ENCODE data around the gene CERS2.

CERS2 gene

DNA sequence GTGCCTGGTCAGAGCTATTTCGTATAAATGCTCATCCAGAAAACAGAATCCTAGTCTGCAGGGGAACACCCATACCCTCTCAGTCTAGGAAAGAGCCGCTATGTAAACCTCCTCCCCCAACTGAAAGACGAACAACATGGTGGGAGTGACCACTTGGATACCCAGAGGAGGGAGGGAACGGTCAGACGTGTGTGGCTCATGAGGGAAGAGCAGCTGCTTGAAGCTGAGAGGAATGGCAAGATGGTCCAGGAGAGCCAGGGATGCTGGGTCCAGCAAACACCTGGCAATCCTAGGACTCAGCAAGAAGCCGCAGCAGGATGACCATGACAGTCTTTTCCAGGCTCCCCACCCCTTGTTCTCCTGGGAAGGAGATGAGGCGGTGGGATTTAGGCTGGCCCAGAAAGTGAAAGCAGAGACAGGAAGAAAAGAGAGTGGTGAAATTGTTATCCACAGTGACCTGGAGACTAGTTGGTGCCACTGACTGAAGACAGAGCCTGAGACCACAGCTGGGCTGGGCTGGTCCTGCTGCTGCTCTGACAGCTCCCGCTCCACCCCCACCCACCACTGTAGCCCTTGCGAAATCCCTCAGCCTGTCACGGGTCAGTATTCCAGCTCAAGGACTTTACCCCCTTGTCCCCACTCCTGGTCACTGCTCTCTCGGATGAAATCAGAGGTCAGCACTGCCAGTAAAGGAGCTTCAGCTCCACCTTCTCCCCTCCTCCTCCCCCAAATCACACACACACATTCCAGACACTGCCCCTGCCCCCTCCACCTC, 3.6 kb downstream of the CERS2 start:
- peaks cover 23% of the 10 kb centered on the region for H3K4me1 ChIP-seq (ENCODE audit: control insufficient read depth, insufficient read depth, low read length, poor library complexity, severe bottlenecking)
- H3K36me3 ChIP-seq (ENCODE audit: control insufficient read depth, insufficient read depth, low read length): peaks cover 29% of the 10 kb centered on the region
- no peak for DNase-seq
- no peak overlapping the region for H3K4me3 ChIP-seq (ENCODE audit: insufficient read depth, low read depth, low read length, poor library complexity, severe bottlenecking)
- no peaks in the 10 kb centered on the region for H3K27me3 ChIP-seq (replicated peaks; ENCODE audit: control insufficient read depth, insufficient read depth, low read length, poor library complexity, severe bottlenecking)
- H3K9me3 ChIP-seq (ENCODE audit: control insufficient read depth, low read length): no peaks in the 10 kb centered on the region
- H3K27ac ChIP-seq (ENCODE audit: insufficient read depth, low read length, poor library complexity, severe bottlenecking): no peak overlapping the region

DNA sequence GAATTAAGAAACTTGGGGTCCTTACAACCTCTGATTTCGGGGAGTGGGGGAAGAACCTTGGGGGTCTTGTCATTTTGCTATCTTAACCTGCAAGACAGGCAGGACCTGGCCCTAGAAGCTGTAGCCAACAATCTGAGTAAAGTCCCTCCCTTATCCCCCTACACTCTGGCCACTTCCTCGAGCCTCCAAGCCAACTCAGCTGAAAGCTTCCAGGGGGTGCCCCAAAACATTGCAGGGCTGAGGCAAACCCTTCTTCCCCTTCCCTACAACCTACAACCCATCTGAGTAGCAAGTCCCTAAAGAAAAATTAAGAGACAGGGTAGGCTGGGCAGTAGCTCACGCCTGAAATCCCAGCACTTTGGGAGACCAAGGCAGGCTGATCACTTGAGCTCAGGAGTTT, 5.0 kb downstream of the CERS2 start:
- H3K4me1 ChIP-seq (ENCODE audit: control insufficient read depth, insufficient read depth, low read length, poor library complexity, severe bottlenecking): peaks cover 17% of the 10 kb centered on the region
- no peak for DNase-seq
- peaks cover 42% of the 10 kb centered on the region for H3K36me3 ChIP-seq (ENCODE audit: control insufficient read depth, insufficient read depth, low read length)
- no peaks in the 10 kb centered on the region for H3K9me3 ChIP-seq (ENCODE audit: control insufficient read depth, low read length)
- H3K4me3 ChIP-seq (ENCODE audit: insufficient read depth, low read depth, low read length, poor library complexity, severe bottlenecking): no peak overlapping the region
- no peaks in the 10 kb centered on the region for H3K27me3 ChIP-seq (replicated peaks; ENCODE audit: control insufficient read depth, insufficient read depth, low read length, poor library complexity, severe bottlenecking)
- no peak overlapping the region for H3K27ac ChIP-seq (ENCODE audit: insufficient read depth, low read length, poor library complexity, severe bottlenecking)

DNA sequence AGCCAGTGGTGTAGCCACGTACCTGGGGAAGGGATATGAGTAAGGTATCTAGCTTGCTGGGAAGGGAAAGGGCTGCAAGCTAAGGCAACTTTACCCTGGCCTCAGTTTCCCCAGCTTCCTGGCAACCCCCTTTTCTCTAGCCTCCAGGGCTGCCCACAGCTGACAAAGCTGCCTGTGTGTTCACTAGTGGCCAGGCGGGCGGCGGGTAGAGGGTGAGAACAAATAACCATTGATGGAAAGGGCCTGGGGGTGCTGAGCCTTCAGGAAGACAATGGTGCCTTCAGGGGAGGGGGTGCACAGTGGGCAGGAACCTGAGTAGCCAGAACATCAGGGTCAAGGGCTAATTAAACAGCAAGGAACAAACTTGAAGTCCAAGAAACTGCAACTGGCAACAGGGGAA, 6.1 kb downstream of the CERS2 start:
- Histone ChIP-seq H3K36me3 (ENCODE audit: control insufficient read depth, insufficient read depth, low read length) (peaks cover 52% of the 10 kb centered on the region), H3K27ac (ENCODE audit: insufficient read depth, low read length, poor library complexity, severe bottlenecking) (no peak overlapping the region)
- DNase-seq: no peak

DNA sequence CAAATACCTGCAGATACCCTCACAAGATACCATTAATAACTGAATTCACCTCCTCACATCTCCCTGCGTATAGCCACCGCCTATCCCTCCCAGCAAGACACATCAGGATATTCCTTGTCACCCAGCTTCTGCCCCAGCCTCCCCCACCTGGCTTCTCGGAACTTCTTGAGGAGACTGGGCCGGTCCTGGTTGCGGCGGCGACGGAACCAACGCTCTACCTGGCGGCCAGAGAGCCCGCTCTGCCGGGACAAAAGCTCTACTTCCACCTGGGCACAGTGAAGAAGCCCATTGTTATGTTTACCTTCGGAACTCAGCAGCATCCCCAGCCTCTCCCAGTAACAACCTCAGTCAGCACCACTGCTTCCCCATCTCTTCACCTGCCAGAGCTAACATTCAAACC, 6.7 kb downstream of the CERS2 start:
- peaks cover 57% of the 10 kb centered on the region for H3K36me3 ChIP-seq (ENCODE audit: control insufficient read depth, insufficient read depth, low read length)

More for the DNA sequence above, 6.1 kb downstream of the CERS2 start:
- Histone ChIP-seq H3K4me3 (ENCODE audit: insufficient read depth, low read depth, low read length, poor library complexity, severe bottlenecking) (no peak overlapping the region), H3K27me3 (replicated peaks; ENCODE audit: control insufficient read depth, insufficient read depth, low read length, poor library complexity, severe bottlenecking) (no peaks in the 10 kb centered on the region), H3K4me1 (ENCODE audit: control insufficient read depth, insufficient read depth, low read length, poor library complexity, severe bottlenecking) (peaks cover 15% of the 10 kb centered on the region), H3K9me3 (ENCODE audit: control insufficient read depth, low read length) (no peaks in the 10 kb centered on the region)

DNA sequence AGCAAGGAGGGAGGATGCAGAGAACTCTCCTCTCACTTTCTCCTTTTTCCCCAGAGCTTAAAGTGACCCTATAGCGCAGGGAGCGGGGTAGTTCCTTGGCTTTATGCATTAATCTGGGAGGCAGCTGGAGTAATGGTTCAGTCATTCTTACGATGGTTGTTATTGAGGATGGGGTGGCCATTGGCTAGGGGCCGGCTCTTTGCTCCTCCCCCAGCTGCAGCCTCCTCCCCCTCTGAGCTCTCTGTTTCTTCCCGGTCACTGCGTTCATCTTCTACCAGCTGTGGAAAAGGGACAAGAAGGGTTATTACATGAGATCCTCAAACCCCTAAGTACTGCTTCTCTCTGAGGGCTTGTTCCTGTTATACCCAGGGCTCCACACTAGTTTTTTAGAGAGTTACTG, 8.6 kb downstream of the CERS2 start:
- no peak overlapping the region for H3K4me3 ChIP-seq (ENCODE audit: insufficient read depth, low read depth, low read length, poor library complexity, severe bottlenecking)
- H3K27ac ChIP-seq (ENCODE audit: insufficient read depth, low read length, poor library complexity, severe bottlenecking): no peak overlapping the region
- peaks cover 73% of the 10 kb centered on the region for H3K36me3 ChIP-seq (ENCODE audit: control insufficient read depth, insufficient read depth, low read length)
- no peak for DNase-seq
- H3K4me1 ChIP-seq (ENCODE audit: control insufficient read depth, insufficient read depth, low read length, poor library complexity, severe bottlenecking): no peaks in the 10 kb centered on the region
- H3K9me3 ChIP-seq (ENCODE audit: control insufficient read depth, low read length): no peaks in the 10 kb centered on the region
- H3K27me3 ChIP-seq (replicated peaks; ENCODE audit: control insufficient read depth, insufficient read depth, low read length, poor library complexity, severe bottlenecking): no peaks in the 10 kb centered on the region

More for the DNA sequence above, 6.7 kb downstream of the CERS2 start:
- H3K27me3 ChIP-seq (replicated peaks; ENCODE audit: control insufficient read depth, insufficient read depth, low read length, poor library complexity, severe bottlenecking): no peaks in the 10 kb centered on the region
- peaks cover 9% of the 10 kb centered on the region for H3K4me1 ChIP-seq (ENCODE audit: control insufficient read depth, insufficient read depth, low read length, poor library complexity, severe bottlenecking)
- no peak for DNase-seq
- no peaks in the 10 kb centered on the region for H3K9me3 ChIP-seq (ENCODE audit: control insufficient read depth, low read length)
- no peak overlapping the region for H3K27ac ChIP-seq (ENCODE audit: insufficient read depth, low read length, poor library complexity, severe bottlenecking)
- no peak overlapping the region for H3K4me3 ChIP-seq (ENCODE audit: insufficient read depth, low read depth, low read length, poor library complexity, severe bottlenecking)

DNA sequence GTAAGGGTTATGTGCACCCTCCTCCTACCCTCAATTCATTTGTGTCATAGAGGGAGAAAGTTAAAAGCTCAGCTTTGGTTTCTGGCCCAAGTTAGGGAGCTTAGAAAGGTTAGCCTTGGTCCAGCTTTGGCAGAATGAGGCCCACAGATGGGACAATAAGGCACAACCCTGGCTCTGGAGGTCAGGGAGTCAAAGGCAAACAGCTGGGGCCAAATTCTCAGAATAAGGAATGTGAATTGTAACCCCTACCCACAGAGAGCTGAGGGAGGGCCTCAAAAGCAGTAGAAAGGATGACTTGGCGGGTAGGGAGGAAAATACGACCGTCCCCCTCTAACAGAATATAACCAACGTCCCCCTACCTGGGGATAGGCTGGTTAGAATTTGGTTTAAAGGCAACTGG, 9.0 kb downstream of the CERS2 start:
- H3K4me3 ChIP-seq (ENCODE audit: insufficient read depth, low read depth, low read length, poor library complexity, severe bottlenecking): no peak overlapping the region
- DNase-seq: no peak
- no peak overlapping the region for H3K27ac ChIP-seq (ENCODE audit: insufficient read depth, low read length, poor library complexity, severe bottlenecking)
- H3K36me3 ChIP-seq (ENCODE audit: control insufficient read depth, insufficient read depth, low read length): peaks cover 77% of the 10 kb centered on the region
- H3K27me3 ChIP-seq (replicated peaks; ENCODE audit: control insufficient read depth, insufficient read depth, low read length, poor library complexity, severe bottlenecking): no peaks in the 10 kb centered on the region
- H3K4me1 ChIP-seq (ENCODE audit: control insufficient read depth, insufficient read depth, low read length, poor library complexity, severe bottlenecking): no peaks in the 10 kb centered on the region
- H3K9me3 ChIP-seq (ENCODE audit: control insufficient read depth, low read length): no peaks in the 10 kb centered on the region

DNA sequence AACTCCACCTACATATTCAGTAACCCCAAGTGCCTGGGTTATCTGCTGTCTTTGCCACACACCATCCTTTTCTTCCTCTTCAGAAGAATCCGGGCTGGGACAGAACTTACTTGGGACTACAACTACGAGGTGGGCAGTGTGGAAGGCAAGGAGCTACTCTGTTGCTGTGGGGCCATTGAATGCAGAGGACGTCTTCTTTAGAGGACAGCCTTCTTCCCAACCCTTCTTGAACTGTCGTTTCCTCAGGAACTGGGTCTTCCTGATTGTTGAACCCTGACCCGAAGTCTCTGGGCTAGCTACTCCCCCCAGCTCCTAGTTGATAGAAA, 10.5 kb downstream of the CERS2 start:
- Histone ChIP-seq H3K36me3 (ENCODE audit: control insufficient read depth, insufficient read depth, low read length) (peaks cover 87% of the 10 kb centered on the region), H3K9me3 (ENCODE audit: control insufficient read depth, low read length) (no peaks in the 10 kb centered on the region), H3K27ac (ENCODE audit: insufficient read depth, low read length, poor library complexity, severe bottlenecking) (no peak overlapping the region), H3K4me3 (ENCODE audit: insufficient read depth, low read depth, low read length, poor library complexity, severe bottlenecking) (no peak overlapping the region), H3K4me1 (ENCODE audit: control insufficient read depth, insufficient read depth, low read length, poor library complexity, severe bottlenecking) (no peaks in the 10 kb centered on the region), H3K27me3 (replicated peaks; ENCODE audit: control insufficient read depth, insufficient read depth, low read length, poor library complexity, severe bottlenecking) (no peaks in the 10 kb centered on the region)
- DNase-seq: no peak

DNA sequence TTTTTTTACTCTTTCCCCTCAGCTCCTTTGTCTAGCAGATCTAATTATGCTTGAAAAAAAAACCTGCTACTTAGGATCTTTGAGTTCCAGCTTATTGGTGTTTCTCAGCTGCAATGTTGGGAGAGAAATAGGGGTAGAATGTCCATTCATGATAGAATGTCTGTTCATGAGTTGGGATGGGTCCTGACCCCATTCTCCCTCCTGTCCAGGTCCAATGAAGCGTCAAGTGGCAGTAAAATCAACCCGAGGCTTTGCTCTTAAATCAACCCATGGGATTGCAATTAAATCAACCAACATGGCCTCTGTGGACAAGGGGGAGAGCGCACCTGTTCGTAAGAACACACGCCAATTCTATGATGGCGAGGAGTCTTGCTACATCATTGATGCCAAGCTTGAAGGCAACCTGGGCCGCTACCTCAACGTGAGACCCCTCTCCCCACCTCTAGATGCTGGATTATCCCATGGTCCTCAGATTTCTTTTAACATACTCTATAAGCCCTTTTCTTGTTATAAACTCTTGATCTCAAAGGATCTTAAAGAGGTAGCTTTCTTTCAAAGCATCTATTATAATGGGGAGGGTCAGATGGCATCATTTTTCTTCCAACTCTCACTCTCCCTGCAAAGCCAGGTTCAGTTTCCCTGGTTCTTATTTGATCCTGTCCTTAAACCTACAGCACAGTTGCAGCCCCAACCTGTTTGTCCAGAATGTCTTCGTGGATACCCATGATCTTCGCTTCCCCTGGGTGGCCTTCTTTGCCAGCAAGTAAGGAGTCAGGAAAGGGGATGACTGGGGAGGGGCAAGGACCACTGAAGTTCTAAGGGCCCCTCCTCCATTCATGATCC, 11.1 kb downstream of the CERS2 start:
- Histone ChIP-seq H3K4me1 (ENCODE audit: control insufficient read depth, insufficient read depth, low read length, poor library complexity, severe bottlenecking) (no peaks in the 10 kb centered on the region), H3K4me3 (ENCODE audit: insufficient read depth, low read depth, low read length, poor library complexity, severe bottlenecking) (no peak overlapping the region), H3K9me3 (ENCODE audit: control insufficient read depth, low read length) (no peaks in the 10 kb centered on the region), H3K27me3 (replicated peaks; ENCODE audit: control insufficient read depth, insufficient read depth, low read length, poor library complexity, severe bottlenecking) (no peaks in the 10 kb centered on the region), H3K27ac (ENCODE audit: insufficient read depth, low read length, poor library complexity, severe bottlenecking) (no peak overlapping the region), H3K36me3 (ENCODE audit: control insufficient read depth, insufficient read depth, low read length) (peaks cover 88% of the 10 kb centered on the region)
- no peak for DNase-seq

DNA sequence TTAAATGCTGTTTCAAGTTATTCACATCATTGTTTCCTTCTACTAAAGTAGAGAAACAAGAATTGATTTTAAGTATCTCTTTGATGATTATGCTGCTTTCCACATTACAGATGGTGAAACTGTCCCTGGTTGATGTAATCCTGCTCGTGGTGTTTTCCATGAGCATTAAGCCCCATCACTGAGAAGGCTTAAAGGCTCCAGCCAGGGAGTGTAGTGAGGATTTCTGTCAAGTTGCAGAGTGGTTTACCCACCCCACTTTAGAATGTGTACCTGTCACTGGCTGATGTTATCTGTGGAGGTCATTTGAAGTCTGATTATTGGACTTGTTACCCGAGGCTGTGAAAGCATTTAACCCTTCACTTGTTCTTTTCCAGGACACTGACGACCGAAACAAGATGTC, 12.9 kb downstream of the CERS2 start:
- H3K9me3 ChIP-seq (ENCODE audit: control insufficient read depth, low read length): no peaks in the 10 kb centered on the region
- H3K4me1 ChIP-seq (ENCODE audit: control insufficient read depth, insufficient read depth, low read length, poor library complexity, severe bottlenecking): no peaks in the 10 kb centered on the region
- DNase-seq: no peak
- H3K36me3 ChIP-seq (ENCODE audit: control insufficient read depth, insufficient read depth, low read length): peaks cover 75% of the 10 kb centered on the region
- no peaks in the 10 kb centered on the region for H3K27me3 ChIP-seq (replicated peaks; ENCODE audit: control insufficient read depth, insufficient read depth, low read length, poor library complexity, severe bottlenecking)
- no peak overlapping the region for H3K27ac ChIP-seq (ENCODE audit: insufficient read depth, low read length, poor library complexity, severe bottlenecking)
- H3K4me3 ChIP-seq (ENCODE audit: insufficient read depth, low read depth, low read length, poor library complexity, severe bottlenecking): no peak overlapping the region

DNA sequence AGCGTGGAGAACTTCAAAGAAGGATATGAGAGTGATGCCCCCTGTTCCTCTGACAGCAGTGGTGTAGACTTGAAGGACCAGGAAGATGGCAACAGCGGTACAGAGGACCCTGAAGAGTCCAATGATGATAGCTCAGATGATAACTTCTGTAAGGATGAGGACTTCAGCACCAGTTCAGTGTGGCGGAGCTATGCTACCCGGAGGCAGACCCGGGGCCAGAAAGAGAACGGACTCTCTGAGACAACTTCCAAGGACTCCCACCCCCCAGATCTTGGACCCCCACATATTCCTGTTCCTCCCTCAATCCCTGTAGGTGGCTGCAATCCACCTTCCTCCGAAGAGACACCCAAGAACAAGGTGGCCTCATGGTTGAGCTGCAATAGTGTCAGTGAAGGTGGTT, 14.0 kb downstream of the CERS2 start:
- Histone ChIP-seq H3K27me3 (replicated peaks; ENCODE audit: control insufficient read depth, insufficient read depth, low read length, poor library complexity, severe bottlenecking) (no peaks in the 10 kb centered on the region), H3K4me3 (ENCODE audit: insufficient read depth, low read depth, low read length, poor library complexity, severe bottlenecking) (no peak overlapping the region), H3K4me1 (ENCODE audit: control insufficient read depth, insufficient read depth, low read length, poor library complexity, severe bottlenecking) (no peaks in the 10 kb centered on the region), H3K36me3 (ENCODE audit: control insufficient read depth, insufficient read depth, low read length) (peaks cover 67% of the 10 kb centered on the region), H3K27ac (ENCODE audit: insufficient read depth, low read length, poor library complexity, severe bottlenecking) (no peak overlapping the region), H3K9me3 (ENCODE audit: control insufficient read depth, low read length) (no peaks in the 10 kb centered on the region)
- DNase-seq: no peak
